Heart left ventricle (tissue), 13 donors: ENCODE data around the gene ZNF790.

Experiments
- POLR2A ChIP-seq, 2 donors: fragments of 450-650 bp; IDR thresholded peaks; one replicate each; pipeline ENCODE4 v1.6.1; 2017; ENCODE audit warnings: antibody characterized with exemption in 2 of 2, mild to moderate bottlenecking in 2 of 2, moderate library complexity in 2 of 2
- TF ChIP-seq, protein P1 (sequence below), 12 donors: fragments of 200-600 bp; sonication (generic) in 4 of 12; IDR thresholded peaks; one replicate each; pipeline versions ENCODE4 v1.5.0 to v1.8.0; 2018 to 2022; ENCODE audit warnings: antibody characterized with exemption in 12 of 12, mild to moderate bottlenecking in 5 of 12
- donor health status: ischemic (EF 13 %, LVEDD 7.1; RV severe dilation, severe dysfunction).
- donor health status: DM: no; HTN: yes; CAD: no.
- donor health status: DM: no; HTN: no; CAD: no.
- donor health status: ischemic (EF 25% LVEDD 6.9; RV normal size, moderate dysfunction).
- donor health status: ischemic (EF 25% LVEDD 5.7; RV mildly dilated, moderate dysfunction).
- donor health status: ischemic (EF 35%, LVEDD 5.7; RV mildly dilated, moderate dysfunction).
- donor health status: nonischemic (EF 11% LVEDD 7.7; RV severe dilation, severe dysfunction).
- donor health status: DM: yes; HTN: yes; CAD: no.
- donor health status: PGD.
- donor health status: ischemic (EF 29% LVEDD 5.4; RV normal size, mild dysfunction).
- donor health status: nonischemic (EF 23%, LVEDD 6.1; RV moderate dilation, normal function).

DNA sequence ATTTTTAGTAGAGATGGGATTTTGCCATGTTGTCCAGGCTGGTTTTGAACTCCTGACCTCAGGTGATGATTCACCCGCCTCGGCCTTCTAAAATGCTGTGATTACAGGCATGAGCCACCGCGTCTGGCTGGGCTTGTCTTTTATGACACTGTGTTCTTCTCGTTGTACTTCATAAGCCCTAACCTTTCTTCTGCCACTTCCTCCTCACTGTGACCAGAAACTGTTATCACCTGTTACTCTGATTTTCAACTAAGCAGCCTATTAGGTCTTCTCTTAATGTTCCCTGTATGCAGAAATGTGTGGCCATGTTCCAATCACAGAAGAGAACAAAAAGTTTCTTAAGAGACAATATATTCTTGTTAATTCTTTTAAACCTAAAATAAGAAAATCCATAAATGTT is 16.4 kb downstream of the ZNF790 start:
- TF ChIP-seq, protein P1, sequence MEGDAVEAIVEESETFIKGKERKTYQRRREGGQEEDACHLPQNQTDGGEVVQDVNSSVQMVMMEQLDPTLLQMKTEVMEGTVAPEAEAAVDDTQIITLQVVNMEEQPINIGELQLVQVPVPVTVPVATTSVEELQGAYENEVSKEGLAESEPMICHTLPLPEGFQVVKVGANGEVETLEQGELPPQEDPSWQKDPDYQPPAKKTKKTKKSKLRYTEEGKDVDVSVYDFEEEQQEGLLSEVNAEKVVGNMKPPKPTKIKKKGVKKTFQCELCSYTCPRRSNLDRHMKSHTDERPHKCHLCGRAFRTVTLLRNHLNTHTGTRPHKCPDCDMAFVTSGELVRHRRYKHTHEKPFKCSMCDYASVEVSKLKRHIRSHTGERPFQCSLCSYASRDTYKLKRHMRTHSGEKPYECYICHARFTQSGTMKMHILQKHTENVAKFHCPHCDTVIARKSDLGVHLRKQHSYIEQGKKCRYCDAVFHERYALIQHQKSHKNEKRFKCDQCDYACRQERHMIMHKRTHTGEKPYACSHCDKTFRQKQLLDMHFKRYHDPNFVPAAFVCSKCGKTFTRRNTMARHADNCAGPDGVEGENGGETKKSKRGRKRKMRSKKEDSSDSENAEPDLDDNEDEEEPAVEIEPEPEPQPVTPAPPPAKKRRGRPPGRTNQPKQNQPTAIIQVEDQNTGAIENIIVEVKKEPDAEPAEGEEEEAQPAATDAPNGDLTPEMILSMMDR (IDR thresholded peaks at IDR 0.05) = no peak
- no peak for TF ChIP-seq POLR2A (IDR thresholded peaks at IDR 0.05)
